COR-L47 (cell line): Measurements from ENCODE around the gene BANF1.
"Not testable (repeated sequence)": the region's sequence is repeated elsewhere in the genome, so short reads cannot be mapped to it uniquely, and the experiment has no call there.

Experiments
- DNase-seq: peaks from one replicate; lab custom pipeline; 2025; lab: John Stamatoyannopoulos, UW

BANF1 gene

DNA sequence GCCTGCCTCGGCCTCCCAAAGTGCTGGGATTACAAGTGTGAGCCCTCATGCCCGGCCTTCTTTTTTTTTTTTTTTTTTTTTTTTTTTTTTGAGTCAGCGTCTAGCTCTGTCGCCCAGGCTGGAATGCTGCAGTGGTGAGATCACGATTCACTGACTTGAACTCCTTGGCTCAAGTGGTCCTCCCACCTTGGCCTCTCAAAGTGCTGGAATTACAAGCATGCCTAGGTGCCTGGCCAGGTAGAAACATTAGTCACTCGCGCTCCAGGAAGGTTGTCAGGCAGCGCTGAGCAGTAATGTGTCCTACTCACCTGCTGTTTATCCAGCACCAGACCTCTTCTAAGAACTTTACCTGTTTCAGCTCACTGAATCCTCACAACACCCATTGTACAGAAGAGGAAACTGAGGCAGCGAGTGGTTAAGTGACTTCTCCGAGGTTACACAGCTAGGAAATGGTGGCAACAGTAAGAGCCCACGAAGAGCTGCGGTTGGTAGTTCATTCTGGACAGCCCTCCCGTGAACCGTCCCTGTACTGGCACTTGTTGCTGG is 9.0 kb downstream of the BANF1 start:
- no peak for DNase-seq

DNA sequence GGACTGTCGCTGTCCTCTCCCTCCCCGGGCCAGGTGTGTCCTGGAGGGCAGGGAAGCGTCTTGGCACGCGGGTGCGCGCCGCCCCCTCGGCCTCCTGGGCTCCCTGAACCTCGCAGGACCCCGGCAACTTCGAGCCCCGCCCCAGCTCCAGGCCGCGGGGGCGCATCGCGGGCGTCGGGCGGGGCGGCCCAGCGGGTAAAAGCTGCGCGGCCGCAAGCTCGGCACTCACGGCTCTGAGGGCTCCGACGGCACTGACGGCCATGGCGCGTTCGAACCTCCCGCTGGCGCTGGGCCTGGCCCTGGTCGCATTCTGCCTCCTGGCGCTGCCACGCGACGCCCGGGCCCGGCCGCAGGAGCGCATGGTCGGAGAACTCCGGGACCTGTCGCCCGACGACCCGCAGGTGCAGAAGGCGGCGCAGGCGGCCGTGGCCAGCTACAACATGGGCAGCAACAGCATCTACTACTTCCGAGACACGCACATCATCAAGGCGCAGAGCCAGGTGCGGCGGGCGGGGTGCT is 9.5 kb downstream of the BANF1 start, which contains the start of gene CST6:
TSS of gene CST6 (plus strand) at position 224 of the 519 bp plus-strand sequence. CDS start at position 261, 37 bp downstream.
- no peak for DNase-seq

DNA sequence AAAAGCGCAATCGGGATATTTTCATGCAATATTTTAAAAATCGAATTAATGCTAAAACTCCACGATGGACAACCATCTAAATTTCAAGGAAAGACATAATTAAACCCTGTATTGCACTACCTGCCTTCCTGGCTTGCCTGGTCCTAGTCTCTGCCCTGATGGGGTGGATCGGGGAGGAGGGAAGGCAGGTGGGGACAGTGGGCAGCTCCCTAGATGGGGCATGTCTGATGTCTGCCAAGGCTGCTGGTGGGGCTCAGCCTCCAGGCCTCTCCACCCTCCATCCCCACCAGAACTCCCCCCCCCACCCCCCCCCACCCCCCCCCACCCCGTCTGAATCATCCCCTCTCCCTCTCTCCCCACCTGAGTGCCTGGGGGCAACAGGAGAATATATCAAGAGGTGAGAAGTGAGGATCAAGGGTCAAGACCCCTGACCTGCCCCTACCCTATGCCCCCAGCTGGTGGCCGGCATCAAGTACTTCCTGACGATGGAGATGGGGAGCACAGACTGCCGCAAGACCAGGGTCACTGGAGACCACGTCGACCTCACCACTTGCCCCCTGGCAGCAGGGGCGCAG is 10.2 kb downstream of the BANF1 start:
- DNase-seq, result no peak

DNA sequence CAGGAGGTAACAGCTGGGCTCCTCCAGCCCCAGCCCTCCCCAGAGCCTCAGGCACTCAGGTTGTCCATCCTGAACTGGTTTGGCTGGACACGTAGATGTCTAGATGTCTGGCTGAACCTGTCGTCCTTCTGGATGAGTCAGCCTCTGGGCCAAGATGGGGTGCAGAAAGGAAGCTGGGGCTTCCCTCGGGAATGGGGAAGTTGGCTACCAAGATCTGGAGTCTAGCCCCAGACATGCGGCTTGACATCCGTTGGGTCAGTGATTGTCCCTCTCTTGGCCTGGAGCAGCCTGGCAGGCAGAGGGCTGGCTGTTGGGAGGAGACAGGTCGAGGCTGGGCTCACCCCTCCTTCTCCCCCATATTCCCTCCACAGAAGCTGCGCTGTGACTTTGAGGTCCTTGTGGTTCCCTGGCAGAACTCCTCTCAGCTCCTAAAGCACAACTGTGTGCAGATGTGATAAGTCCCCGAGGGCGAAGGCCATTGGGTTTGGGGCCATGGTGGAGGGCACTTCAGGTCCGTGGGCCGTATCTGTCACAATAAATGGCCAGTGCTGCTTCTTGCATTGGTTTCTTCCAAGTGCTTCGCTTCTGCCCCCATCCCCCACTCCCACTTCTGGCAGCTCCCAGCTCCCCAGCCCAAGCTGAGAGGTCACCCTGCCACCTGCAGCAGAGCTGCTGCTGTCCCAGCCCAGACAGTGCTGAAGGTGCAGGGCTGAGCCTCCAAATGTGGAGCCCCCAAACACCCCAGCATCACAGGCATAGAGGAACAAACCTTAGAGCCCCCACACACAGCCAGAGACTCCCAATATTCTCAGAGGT is 10.9 kb downstream of the BANF1 start:
- DNase-seq, result no peak

DNA sequence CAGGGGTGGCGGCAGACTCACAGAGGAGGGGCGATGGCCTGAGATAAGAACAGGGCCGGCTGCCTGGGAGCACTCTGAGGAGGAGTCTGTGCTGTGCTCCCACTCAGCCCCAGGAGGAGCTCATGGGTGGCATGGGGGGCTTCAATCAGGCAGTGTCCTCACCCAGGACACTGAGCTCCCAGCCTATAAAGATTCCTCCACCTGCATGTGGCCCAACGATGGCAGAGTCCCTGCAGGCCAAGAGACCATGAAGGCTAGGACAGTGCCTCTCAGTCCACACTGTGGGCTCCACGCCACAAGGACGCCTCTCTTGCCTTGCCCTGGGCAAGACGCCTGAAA is 11.4 kb downstream of the BANF1 start:
- no peak for DNase-seq

DNA sequence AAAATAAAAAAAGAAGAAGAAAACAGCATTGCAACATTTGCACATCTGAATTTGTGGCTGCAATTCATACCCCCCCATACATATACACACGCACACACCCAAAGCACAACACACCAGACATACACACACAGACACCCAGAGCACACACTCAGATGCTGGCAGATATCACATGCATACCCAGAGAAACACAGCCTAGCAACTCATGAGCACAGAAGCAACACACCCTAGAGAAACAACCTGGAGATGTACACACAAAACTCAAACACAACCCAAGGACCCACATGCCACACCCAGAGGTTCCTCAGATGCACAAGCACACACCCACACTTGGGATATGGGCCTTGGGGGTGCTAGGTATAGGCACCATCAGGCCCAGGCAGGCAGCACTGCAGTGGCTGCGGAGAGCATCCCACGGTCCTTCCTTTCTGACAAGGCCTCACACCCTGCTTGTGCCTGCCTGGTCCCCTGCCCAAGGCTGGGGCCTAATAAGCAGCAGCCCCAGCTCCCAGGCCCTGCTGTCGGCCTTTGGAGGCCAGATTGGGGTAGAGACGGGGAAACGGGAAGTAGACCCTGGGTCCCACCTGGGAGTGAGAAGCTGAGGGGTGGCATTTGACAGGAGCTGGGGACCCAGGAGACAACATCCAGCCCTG is 12.6 kb downstream of the BANF1 start:
- DNase-seq, result no peak

DNA sequence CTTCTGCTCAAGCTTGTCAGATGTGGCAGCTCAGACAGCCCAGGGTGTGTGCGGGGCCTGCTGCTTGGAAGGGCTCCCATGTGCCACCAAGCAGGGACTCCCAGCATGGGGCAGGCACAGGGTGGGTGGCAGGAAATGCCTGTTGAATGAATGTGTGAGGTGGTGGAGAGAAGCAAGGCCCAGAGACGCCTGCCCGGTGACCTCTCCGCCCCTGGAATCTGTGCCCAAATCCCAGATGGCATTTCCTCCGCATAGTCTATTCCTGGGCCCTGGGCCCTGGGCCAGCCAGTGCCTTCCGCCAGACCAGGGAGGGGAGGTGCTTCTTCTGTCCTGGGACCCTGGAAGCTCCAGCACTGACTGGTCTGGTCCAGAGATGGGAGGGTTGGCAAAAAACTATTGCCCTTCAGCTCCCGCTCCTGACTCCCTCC is 13.2 kb downstream of the BANF1 start:
- no peak for DNase-seq

DNA sequence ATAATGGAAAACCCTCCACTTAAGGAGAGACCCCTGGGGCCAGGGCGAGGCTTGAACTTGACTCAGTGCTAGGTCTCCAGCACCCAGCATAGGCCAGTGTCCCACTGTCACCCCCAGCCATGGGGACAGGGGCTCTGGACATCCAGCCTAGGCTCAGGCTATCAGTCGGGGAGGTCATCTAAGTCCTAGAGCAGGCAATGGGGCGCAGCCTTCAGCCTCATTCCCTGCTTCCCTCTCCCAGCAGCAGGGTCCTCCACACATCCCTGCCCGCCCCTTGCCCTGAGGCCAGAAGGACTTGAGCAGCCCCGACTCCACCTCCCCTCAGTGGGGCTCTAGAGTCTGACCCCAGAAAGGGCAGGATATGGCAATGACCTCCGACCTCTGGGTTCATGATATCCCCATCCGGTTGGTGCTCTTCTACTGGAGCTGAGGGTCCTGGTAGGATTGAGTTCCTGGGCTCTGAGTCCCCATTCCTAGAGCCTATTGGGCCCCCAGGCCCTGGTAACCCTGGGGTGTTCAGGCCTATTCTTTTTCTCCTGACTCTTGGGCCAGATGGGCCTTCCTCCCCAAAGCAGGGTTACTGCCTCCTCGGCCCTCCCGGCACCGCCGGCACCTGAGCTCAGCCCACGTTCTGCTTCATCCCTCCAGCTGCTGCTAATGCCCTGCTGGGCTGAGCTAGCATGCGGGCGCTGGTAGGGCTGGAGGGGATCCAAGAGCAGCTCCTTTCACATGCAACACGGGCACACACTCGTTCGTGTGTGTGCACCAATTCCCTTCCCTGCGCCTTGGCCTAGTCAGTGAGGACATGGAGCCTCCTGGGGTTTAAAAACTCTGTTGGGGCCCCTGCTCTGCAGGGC is 13.9 kb downstream of the BANF1 start:
- DNase-seq, result no peak

DNA sequence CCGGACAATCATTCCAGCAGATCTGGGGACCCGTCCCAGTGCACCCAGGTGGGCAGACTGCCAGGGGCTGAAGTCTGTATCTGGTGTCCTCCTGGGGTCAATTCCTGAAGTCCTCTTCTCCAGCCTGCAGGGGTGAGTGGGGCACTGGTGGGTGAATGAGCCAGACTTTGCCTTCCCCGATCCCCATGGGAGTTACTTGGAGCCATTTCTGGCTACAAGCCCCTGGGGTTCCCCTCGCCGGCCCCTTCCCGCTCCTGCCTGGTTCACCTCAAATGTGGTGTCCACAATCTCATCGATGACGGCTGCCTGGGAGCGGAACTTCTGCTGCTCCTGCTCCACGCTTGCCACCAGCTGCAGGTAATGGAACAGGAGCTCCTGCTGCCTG is 14.5 kb downstream of the BANF1 start:
- DNase-seq, result no peak

DNA sequence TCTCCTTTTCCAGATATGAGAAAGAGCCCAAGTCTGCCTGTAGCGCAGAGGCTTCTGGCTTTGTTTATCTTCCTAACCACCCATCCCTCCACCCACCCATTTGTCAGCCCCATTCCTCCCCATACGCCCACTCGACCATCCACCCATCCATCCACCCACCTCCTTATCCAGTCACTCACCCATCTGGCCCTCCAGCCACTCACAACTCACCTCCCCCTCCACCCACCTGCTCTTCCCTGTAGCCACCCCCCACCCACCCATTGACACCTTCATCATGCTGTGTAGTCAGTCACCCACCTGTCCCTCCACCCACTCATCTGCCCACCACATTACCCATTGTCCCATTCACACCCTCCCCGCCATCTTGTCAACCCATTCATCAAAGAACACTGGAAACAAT is 15.0 kb downstream of the BANF1 start:
- no peak for DNase-seq

DNA sequence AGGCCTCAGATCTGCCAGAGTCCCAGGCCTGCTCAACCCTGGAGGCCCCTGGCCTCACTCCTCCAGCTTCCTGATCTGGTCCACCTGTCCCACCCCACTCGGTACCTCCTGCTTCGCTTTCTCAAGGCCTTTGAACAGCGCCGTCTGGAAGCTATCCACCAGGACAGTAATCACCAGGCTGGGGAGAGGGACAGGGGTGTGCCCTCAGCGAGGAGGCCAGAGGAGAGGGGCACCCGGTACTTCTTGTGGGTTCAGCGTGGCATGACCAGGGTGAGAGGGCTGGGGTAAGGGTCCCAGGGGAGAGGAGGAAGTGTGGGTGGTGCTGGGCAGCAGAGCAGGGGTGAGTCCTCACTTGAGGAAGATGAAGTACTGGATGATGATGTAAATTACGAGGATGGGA is 17.9 kb downstream of the BANF1 start:
- DNase-seq, result no peak

DNA sequence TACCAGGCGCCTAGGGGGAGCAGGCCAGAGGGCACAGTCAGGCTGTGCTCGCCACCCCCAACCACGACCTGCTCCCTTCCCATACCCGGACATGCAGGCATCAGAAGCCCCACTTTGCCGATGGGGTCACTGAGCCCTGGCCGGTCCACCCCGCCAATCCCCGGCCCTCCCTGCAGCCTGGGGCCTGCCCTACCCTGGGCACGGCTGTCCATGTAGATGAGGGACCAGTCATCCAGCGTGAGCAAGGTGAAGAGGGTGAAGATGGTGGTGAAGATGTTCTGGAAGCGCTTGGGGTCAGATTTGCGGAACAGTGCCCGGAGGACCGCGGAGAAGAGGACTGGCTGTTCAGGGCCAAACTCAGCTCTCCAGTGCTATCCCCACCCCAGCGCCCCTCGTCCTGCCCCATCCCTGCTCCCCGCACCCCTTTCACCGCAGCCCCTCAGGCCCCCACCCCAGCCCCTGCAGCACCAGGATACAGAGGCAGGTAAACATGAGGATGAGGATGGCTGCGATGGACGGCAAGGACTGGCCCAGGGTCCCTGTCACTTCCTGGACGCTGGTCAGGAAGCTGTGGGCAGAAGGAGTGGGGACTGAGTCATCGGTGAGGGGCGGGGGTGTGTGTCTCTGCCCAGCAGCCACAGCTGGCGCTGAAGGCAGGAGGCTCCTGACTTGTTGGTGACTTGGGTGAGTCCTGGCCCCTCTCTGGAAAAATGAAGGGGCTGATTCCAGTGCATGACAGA is 18.5 kb downstream of the BANF1 start:
- DNase-seq, result no peak

DNA sequence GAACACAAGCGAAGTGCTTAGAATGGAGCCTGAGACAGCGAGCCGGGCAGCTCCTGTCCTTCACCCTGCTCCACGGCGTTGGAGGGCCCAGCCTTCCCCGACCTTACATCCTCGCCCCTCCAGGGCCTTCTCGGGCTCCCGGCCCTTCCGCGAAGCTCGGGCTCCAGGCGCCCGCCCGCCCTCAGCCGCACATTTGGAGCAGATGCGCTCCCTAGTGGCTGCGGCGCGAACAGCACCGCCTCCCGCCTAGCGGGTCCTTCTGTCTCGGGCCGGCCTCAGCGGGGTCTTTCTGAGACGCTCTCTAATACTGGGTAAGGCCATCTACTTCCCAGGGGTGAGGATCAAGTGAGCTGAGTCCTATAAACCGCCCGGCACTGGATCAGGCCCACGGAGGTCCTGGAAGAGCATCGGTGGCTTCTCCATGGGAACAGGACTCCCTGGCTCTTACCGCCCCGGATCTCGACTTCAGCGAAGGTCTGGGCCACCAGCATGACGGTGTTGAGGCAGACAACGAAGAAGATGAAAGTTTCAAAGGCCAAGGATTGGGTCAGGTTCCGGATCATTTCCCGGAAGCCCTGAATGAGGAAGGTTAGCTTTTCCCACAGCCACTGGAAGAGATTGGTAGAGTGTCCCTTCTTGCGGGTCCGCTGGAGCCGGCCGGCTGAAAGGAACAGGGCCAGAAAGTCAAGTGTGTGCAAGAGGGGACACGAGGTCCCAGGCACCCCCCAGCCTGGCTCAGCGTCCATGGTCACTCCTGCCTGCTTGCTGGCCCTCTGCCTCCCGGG is 20.3 kb downstream of the BANF1 start:
- DNase-seq, result peak; percentile 38

DNA sequence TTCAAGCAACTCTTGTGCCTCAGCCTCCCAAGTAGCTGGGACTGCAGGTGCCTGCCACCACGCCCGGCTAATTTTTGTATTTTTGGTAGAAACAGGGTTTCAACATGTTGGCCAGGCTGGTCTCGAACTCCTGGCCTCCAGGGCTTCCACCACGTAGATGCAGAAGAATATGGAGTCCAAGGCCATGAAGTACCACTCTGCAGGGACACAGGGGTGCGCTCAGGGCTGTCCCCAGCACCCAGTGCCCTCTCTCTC is 20.8 kb downstream of the BANF1 start:
- DNase-seq, result not testable (repeated sequence)

DNA sequence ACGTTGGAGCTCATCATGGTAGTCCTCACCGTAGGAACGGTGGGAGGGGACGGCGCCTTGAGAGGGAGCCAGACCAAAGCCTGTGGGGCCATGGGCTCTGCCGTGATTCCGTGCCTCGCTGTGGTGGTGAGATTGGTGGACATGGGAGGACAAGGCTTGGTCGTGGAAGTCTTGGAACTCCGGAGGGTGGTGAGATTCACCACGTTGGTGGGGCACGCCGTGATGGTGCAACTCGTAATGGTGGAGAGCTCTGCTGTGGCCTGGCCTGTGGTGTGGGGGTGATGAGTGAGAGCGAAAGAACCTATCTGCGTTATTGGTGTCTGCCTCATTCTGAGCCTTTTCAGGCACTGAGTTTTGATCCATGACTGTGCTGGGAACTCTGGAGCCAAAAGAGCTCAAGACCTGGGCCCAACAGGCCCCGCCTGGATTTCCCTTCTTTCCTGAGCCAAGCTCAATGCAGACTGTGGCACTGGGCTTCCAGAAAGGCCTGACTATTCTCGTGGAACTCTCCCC is 23.8 kb downstream of the BANF1 start, which contains the start of gene CATSPER1:
TSS of gene CATSPER1 (minus strand) at position 463 of the 513 bp plus-strand sequence. CDS start at position 363, 100 bp downstream.
- DNase-seq, result no peak

DNA sequence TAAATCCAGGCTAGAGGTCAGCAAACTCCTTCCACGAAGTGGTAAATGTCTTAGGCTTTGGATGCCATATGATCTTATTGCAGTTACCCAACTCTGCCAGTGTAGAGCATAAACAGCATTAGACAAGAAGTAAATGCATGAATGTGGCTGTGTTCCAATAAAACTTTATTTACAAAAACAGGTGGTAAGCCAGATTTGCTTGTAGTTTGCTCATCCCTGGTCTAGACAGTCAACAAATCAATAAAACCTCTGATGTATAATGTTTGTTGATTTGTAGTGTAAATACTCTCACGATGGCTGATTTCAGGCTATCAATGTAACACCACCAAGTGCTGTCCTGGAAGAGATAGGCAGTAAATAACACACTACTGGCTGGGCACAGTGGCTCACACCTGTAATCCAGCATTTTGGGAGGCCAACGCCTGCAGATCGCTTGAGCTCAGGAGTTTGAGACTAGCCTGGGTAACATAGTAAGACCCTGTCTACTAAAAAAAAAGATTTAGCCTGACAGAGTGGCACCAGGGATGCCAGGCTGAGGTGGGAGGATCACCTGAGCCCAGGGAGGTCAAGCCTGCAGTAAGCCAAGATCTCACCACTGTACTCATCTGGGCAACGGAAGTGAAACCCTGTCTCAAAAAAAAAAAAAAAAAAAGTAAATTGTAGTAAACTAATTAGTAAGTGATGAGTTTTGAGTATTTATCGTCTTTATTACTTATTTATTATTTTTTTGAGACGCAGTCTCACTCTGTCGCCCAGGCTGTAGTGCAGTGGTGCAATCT is 30.8 kb downstream of the BANF1 start:
- DNase-seq, result no peak

DNA sequence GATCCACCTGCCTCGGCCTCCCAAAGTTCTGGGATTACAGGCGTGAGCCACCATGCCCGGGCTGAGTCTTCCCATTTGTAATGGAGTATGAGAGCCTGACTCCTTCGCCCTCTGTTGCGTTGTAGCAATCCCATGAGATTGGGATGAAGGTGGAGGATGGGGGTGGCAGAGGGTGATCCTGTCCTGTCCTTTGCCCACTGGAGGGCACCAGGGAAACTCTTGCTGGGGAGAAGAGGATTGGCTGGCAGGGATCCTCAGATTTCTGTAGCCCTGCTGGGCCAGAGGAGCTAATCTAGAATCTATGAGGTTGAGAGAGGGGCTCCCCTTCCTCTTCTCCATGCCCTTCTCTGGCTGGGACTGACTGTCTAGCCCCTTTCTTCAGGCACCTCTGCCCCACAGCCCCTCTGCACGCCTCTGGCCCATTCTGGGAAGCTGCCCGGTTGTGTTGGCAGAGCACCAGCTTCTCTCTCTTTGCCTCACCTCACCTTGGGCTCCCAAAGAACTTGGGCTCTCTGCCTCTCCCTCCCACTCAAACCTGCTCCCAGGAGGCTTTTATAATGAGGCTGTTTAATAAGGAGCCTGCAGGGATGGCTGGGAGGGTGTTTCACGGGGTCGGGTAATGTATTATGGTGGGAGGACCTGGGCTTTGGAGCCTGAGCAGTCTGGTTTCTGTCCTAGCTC is 33.5 kb downstream of the BANF1 start:
- DNase-seq, result no peak

DNA sequence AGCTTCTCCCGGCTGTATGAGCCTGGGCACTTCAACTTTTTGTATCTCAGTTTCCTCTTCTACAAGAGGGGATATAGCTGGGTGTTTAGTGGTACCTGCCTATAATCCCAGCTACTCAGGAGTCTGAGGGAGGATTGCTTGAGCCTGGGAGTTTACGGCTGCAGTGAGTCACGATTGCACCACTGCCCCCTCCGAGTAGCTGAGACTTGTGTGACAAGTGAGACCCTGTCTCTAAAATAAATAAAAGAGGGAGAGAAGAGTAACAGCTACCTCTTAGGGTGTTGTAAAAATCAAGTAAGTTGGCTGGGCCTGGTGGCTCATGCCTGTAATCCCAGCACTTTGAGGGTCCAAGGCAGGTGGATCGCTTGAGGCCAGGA is 34.0 kb downstream of the BANF1 start:
- DNase-seq, result no peak

DNA sequence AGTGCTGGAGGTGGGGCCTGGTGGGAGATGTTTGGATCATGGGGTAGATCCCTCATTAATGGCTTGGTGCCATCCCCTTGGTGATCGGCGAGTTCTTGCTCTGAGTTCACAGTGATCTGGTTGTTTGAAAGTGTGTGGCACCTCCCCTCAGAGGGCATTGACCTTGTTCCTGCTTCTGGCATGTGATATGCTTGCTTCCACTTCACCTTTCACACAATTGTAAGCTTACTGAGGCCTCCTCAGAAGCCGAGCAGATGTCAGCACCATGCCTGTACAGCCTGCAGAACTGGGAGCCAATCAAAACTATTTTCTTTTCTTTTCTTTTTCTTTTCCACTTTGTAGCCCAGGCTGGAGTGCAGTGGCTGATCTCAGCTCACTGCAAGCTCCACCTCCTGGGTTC is 35.0 kb downstream of the BANF1 start:
- DNase-seq, result no peak
